ENCODE measurements around the gene ANAPC2. TPM values are rescaled to one million over a fixed set of nuclear protein-coding genes. Genes with fewer than 3 reads are reported as not detected.
A peak's percentile ranks its signal among the peaks of the same experiment; 100 is the strongest.

ANAPC2 gene
- total RNA-seq, 2 donors from 2014 or later: 66.5 to 69.2 TPM

GRCh38 chr9:137206602-137207001 is 18.2 kb upstream of the ANAPC2 start:
- no peak for TF ChIP-seq CTCF (conservative IDR thresholded peaks at IDR 0.05)
- DNase-seq: no peak
- Histone ChIP-seq H3K36me3 (ENCODE audit: control insufficient read depth, insufficient read depth, low read length) (peaks cover 17% of the 10 kb centered on the region), H3K9ac (ENCODE audit: extremely low read depth, low read length, poor library complexity, severe bottlenecking) (peak overlapping the region; percentile 85), H3K4me1 (ENCODE audit: control insufficient read depth, insufficient read depth, low read length) (peaks cover 16% of the 10 kb centered on the region), H3K4me3 (ENCODE audit: low read length) (peak overlapping the region; percentile 92), H3K9me3 (ENCODE audit: control insufficient read depth, low read length) (no peaks in the 10 kb centered on the region), H3K27ac (ENCODE audit: low read depth, low read length) (no peak overlapping the region), H3K27me3 (ENCODE audit: control insufficient read depth, insufficient read depth, low read length, poor library complexity, severe bottlenecking) (no peaks in the 10 kb centered on the region)
- no peaks in the 10 kb centered on the region for H3K9me3 Mint-ChIP-seq
- peaks cover 33% of the 10 kb centered on the region for H3K36me3 Mint-ChIP-seq (ENCODE audit: low read depth)
- H3K4me3 Mint-ChIP-seq: peak overlapping the region; percentile 90
- no peaks in the 10 kb centered on the region for H3K27me3 Mint-ChIP-seq (ENCODE audit: insufficient read depth)
- H3K4me1 Mint-ChIP-seq: peaks cover 19% of the 10 kb centered on the region
- 90 to 98% methylated on average over 7 of the region's 7 CpGs for WGBS, 2 experiments (ENCODE audit: insufficient coverage in 1 of 2, insufficient read length in 1 of 2)
- peak overlapping the region; percentile 93 for H3K27ac Mint-ChIP-seq

DNA sequence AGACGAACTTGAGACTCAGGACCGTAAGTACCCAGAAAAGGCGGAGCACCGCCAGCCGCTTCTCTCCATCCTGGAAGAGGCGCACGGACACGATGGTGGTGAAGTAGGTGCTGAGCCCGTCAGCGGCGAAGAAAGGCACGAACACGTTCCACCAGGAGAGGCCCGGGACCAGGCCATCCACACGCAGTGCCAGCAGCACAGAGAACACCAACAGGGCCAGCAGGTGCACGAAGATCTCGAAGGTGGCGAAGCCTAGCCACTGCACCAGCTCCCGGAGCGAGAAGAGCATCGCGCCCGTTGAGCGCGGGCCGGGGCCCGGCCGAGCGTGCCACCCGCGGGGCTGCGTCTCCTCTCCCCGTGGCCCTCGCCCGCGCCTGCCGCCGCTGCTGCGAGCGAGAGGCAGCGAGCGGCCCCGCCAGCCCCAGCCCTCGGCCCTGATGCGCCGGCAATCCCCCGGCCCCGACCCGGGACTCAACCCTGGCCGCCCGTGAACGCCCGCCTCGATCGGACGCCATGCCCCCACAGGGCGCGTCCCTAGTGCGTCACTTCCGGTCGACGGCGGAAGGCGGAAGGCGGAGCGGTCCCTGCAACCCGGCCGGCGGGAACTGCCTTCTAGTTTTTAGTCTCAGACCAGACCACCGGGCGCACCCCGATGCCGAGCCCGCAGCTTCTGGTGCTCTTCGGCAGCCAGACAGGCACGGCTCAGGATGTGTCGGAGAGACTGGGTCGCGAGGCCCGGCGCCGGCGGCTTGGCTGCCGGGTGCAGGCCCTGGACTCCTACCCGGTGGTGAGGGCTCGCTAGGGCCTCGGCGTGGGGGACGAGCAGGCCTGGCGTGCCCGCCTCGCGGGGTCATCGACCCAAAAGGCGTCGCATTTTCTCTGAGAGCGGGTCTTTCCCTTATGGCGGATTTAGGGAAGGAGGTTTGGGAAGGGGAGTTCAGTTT is 17.0 kb upstream of the ANAPC2 start, which contains the start of the genes NDOR1 and TMEM203:
TSS of gene NDOR1 (plus strand) at position 575 of the 944 bp plus-strand sequence. CDS start at position 653, 78 bp downstream.
TSS of gene TMEM203 (minus strand) at position 523 of the 944 bp plus-strand sequence. CDS start at position 289, 234 bp downstream.
- Histone ChIP-seq H3K36me3 (ENCODE audit: control insufficient read depth, insufficient read depth, low read length) (peaks cover 16% of the 10 kb centered on the region), H3K27me3 (ENCODE audit: control insufficient read depth, insufficient read depth, low read length, poor library complexity, severe bottlenecking) (no peaks in the 10 kb centered on the region), H3K9me3 (ENCODE audit: control insufficient read depth, low read length) (no peaks in the 10 kb centered on the region), H3K4me3 (ENCODE audit: low read length) (peak within 1 kb of the TSS; percentile 92), H3K4me1 (ENCODE audit: control insufficient read depth, insufficient read depth, low read length) (peaks cover 18% of the 10 kb centered on the region), H3K27ac (ENCODE audit: low read depth, low read length) (peak within 1 kb of the TSS; percentile 44), H3K9ac (ENCODE audit: extremely low read depth, low read length, poor library complexity, severe bottlenecking) (peak within 1 kb of the TSS; percentile 85)
- peak within 1 kb of the TSS; percentile 96 for H3K27ac Mint-ChIP-seq
- no peak for TF ChIP-seq CTCF (conservative IDR thresholded peaks at IDR 0.05)
- peak within 1 kb of the TSS; percentile 90 for H3K4me3 Mint-ChIP-seq
- peak; percentile 96 for DNase-seq
- H3K4me1 Mint-ChIP-seq: peaks cover 24% of the 10 kb centered on the region
- H3K9me3 Mint-ChIP-seq: no peaks in the 10 kb centered on the region
- H3K27me3 Mint-ChIP-seq (ENCODE audit: insufficient read depth): no peaks in the 10 kb centered on the region
- peaks cover 27% of the 10 kb centered on the region for H3K36me3 Mint-ChIP-seq (ENCODE audit: low read depth)
- WGBS, 2 experiments (ENCODE audit: insufficient coverage in 1 of 2, insufficient read length in 1 of 2): 0 to 1% methylated on average over 53 to 98 of the region's 98 CpGs

DNA sequence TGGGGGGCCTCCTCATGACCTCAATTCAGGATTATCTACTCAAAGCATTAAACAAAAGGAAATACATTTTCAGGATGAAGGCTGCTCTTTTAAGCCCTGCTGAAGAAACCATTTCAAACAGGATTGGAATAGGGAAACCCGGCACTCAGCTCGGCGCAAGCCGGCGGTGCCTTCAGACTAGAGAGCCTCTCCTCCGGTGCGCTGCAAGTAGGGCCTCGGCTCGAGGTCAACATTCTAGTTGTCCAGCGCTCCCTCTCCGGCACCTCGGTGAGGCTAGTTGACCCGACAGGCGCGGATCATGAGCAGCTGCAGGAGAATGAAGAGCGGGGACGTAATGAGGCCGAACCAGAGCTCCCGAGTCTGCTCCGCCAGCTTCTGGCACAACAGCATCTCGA is 16.4 kb upstream of the ANAPC2 start:
- DNase-seq: no peak
- WGBS, 2 experiments (ENCODE audit: insufficient coverage in 1 of 2, insufficient read length in 1 of 2): 30 to 32% methylated on average over 21 of the region's 21 CpGs
- Histone ChIP-seq H3K4me3 (ENCODE audit: low read length) (peak overlapping the region; percentile 92), H3K4me1 (ENCODE audit: control insufficient read depth, insufficient read depth, low read length) (peaks cover 18% of the 10 kb centered on the region), H3K27ac (ENCODE audit: low read depth, low read length) (no peak overlapping the region), H3K9ac (ENCODE audit: extremely low read depth, low read length, poor library complexity, severe bottlenecking) (peak overlapping the region; percentile 85), H3K9me3 (ENCODE audit: control insufficient read depth, low read length) (no peaks in the 10 kb centered on the region), H3K27me3 (ENCODE audit: control insufficient read depth, insufficient read depth, low read length, poor library complexity, severe bottlenecking) (no peaks in the 10 kb centered on the region), H3K36me3 (ENCODE audit: control insufficient read depth, insufficient read depth, low read length) (peaks cover 12% of the 10 kb centered on the region)
- Mint-ChIP-seq H3K9me3 (no peaks in the 10 kb centered on the region), H3K4me1 (peaks cover 24% of the 10 kb centered on the region), H3K27ac (peak overlapping the region; percentile 96), H3K36me3 (ENCODE audit: low read depth) (peaks cover 25% of the 10 kb centered on the region), H3K27me3 (ENCODE audit: insufficient read depth) (no peaks in the 10 kb centered on the region), H3K4me3 (peak overlapping the region; percentile 90)
- no peak for TF ChIP-seq CTCF (conservative IDR thresholded peaks at IDR 0.05)
